Measurements from ENCODE around the gene MTAP. TPM values are rescaled to one million over a fixed set of nuclear protein-coding genes. Genes with fewer than 3 reads are reported as not detected.

MTAP gene
- total RNA-seq, 1 experiment from 2014 or later: not detected

DNA sequence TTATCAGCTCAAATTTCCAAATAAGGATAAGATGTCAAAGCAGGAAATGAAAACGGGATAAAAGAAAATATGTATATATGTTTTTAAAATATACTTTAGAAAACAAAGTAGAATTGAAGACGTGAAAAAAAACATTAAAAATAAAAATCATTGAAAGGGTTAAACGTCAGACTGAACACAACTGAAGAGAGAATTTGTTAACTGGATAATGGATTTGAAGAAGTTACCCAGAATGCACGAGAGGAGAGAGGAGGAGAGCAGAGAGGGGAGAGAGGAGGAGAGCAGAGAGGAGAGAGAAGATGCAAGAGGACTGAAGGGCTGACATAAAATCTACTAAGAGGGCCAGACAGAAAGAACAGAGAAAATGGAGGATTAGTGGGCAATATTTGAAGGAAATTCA is 103.8 kb downstream of the MTAP start:
- intact Hi-C loops (cut with micrococcal nuclease): no loop called here
- Mint-ChIP-seq H3K36me3 (ENCODE audit: insufficient read depth, unreplicated experiment) (no peaks in the 10 kb centered on the region), H3K4me1 (ENCODE audit: insufficient read depth, unreplicated experiment) (no peaks in the 10 kb centered on the region), H3K27ac (ENCODE audit: low read depth, unreplicated experiment) (no peak overlapping the region), H3K27me3 (ENCODE audit: insufficient read depth, unreplicated experiment) (no peaks in the 10 kb centered on the region), H3K4me3 (ENCODE audit: unreplicated experiment) (no peak overlapping the region), H3K9me3 (ENCODE audit: unreplicated experiment) (no peaks in the 10 kb centered on the region)
- BruUV-seq (replicated peaks): no TSS peak
- TF ChIP-seq CTCF (IDR thresholded peaks at IDR 0.05; ENCODE audit: unreplicated experiment): no peak
- POLR2A ChIA-PET: no interaction called here
- DNase-seq (ENCODE audit: unreplicated experiment): no peak
- CTCF ChIA-PET: no interaction called here

- BruUV-seq (replicated peaks): no TSS peak
- no peaks in the 10 kb centered on the region for H3K27me3 Mint-ChIP-seq (ENCODE audit: insufficient read depth, unreplicated experiment)
- POLR2A ChIA-PET: no interaction called here
- intact Hi-C loops (cut with micrococcal nuclease): no loop called here
- H3K9me3 Mint-ChIP-seq (ENCODE audit: unreplicated experiment): no peaks in the 10 kb centered on the region
- DNase-seq (ENCODE audit: unreplicated experiment): no peak
- H3K4me3 Mint-ChIP-seq (ENCODE audit: unreplicated experiment): no peak overlapping the region
- no peaks in the 10 kb centered on the region for H3K36me3 Mint-ChIP-seq (ENCODE audit: insufficient read depth, unreplicated experiment)
- no peak for TF ChIP-seq CTCF (IDR thresholded peaks at IDR 0.05; ENCODE audit: unreplicated experiment)
- no peak overlapping the region for H3K27ac Mint-ChIP-seq (ENCODE audit: low read depth, unreplicated experiment)
- CTCF ChIA-PET: no interaction called here
- H3K4me1 Mint-ChIP-seq (ENCODE audit: insufficient read depth, unreplicated experiment): no peaks in the 10 kb centered on the region
These were observed 104.4 kb downstream of the MTAP start for GRCh38 chr9:21906881-21907280.

DNA sequence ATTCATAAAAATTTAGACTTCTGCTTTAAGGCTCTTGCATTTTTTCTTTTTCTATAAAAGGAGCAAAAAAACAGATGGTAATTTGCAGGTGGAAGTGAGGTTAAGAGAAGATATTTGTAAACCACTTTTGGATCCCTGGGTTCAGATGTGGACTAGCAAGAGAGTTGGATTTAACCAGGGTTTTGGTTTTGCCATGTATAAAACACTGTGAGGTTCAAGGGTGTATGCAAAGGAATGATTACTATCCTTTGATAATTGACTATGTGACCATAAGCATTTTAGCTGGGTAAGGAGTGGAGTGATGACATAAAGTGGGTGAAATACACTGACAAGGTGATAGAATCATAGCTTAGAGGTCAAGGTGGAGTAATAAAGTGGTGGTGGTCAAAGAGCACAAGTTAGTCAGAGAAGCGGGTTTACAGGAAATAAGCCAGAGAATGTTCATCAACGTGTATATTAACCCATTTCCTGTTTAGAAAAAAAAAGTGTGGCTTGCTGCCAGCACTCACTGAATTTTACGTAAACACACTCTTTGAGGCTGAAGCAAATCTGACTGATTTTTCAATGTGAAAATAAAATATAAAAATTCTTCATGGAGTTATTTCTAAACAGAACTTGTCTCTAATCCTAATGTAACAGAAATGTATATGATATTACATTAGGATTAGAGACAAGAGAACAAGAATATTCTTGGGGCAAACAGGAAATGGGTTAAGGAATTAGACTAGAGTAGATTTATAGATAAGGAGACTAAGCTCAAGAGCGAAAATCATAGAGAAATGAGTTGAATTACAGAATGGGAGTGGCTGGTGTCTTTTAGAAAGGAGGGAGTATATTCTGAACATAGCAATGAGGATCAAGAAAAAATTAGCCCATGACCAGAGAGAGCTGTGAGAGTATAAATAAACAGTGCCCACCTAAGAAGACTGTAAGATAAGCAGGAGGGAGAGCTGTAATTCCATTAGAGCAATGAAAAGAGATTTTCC is 117.2 kb downstream of the MTAP start:
- H3K9me3 Mint-ChIP-seq (ENCODE audit: unreplicated experiment): no peaks in the 10 kb centered on the region
- intact Hi-C loops (cut with micrococcal nuclease): no loop called here
- DNase-seq (ENCODE audit: unreplicated experiment): no peak
- no TSS peak for BruUV-seq (replicated peaks)
- no peak overlapping the region for H3K27ac Mint-ChIP-seq (ENCODE audit: low read depth, unreplicated experiment)
- TF ChIP-seq CTCF (IDR thresholded peaks at IDR 0.05; ENCODE audit: unreplicated experiment): no peak
- no peaks in the 10 kb centered on the region for H3K27me3 Mint-ChIP-seq (ENCODE audit: insufficient read depth, unreplicated experiment)
- no peak overlapping the region for H3K4me3 Mint-ChIP-seq (ENCODE audit: unreplicated experiment)
- no peaks in the 10 kb centered on the region for H3K36me3 Mint-ChIP-seq (ENCODE audit: insufficient read depth, unreplicated experiment)
- ChIA-PET CTCF (no interaction called here), POLR2A (no interaction called here)
- H3K4me1 Mint-ChIP-seq (ENCODE audit: insufficient read depth, unreplicated experiment): no peaks in the 10 kb centered on the region

- no peak for TF ChIP-seq CTCF (IDR thresholded peaks at IDR 0.05; ENCODE audit: unreplicated experiment)
- POLR2A ChIA-PET: no interaction called here
- no peaks in the 10 kb centered on the region for H3K36me3 Mint-ChIP-seq (ENCODE audit: insufficient read depth, unreplicated experiment)
- H3K9me3 Mint-ChIP-seq (ENCODE audit: unreplicated experiment): no peaks in the 10 kb centered on the region
- BruUV-seq (replicated peaks): no TSS peak
- DNase-seq (ENCODE audit: unreplicated experiment): no peak
- no peak overlapping the region for H3K27ac Mint-ChIP-seq (ENCODE audit: low read depth, unreplicated experiment)
- CTCF ChIA-PET: no interaction called here
- no peaks in the 10 kb centered on the region for H3K4me1 Mint-ChIP-seq (ENCODE audit: insufficient read depth, unreplicated experiment)
- intact Hi-C loops (cut with micrococcal nuclease): no loop called here
- H3K4me3 Mint-ChIP-seq (ENCODE audit: unreplicated experiment): no peak overlapping the region
- H3K27me3 Mint-ChIP-seq (ENCODE audit: insufficient read depth, unreplicated experiment): no peaks in the 10 kb centered on the region
These were observed 121.3 kb downstream of the MTAP start for GRCh38 chr9:21923694-21924093.

All from MCF 10A (cell line).